Adrenal gland (tissue), 5 donors: Measurements from ENCODE around the gene KRTAP12-3.
"Not testable (repeated sequence)": the region's sequence is repeated elsewhere in the genome, so short reads cannot be mapped to it uniquely, and the experiment has no call there.

Experiments used
- POLR2A ChIP-seq, 2 donors: fragments of 450-650 bp; IDR thresholded peaks; one replicate each; pipeline ENCODE4 v1.6.1; 2017; ENCODE audit warnings: antibody characterized with exemption in 2 of 2, mild to moderate bottlenecking in 2 of 2, moderate library complexity in 1 of 2
- TF ChIP-seq, protein P1 (sequence below), 6 experiments: fragments of 450-650 bp in 4 of 6; fragments of 200-600 bp in 2 of 6; sonication (generic) in 1 of 6; IDR thresholded peaks; 1 replicate in 5 of 6; 2 replicates in 1 of 6; pipeline versions ENCODE4 v1.5.1 to v1.8.0; 2016 to 2021; ENCODE audit warnings: antibody characterized with exemption in 6 of 6, mild to moderate bottlenecking in 2 of 6, moderate library complexity in 1 of 6
- donor health status: DM: no; HTN: no; CAD: no.

DNA sequence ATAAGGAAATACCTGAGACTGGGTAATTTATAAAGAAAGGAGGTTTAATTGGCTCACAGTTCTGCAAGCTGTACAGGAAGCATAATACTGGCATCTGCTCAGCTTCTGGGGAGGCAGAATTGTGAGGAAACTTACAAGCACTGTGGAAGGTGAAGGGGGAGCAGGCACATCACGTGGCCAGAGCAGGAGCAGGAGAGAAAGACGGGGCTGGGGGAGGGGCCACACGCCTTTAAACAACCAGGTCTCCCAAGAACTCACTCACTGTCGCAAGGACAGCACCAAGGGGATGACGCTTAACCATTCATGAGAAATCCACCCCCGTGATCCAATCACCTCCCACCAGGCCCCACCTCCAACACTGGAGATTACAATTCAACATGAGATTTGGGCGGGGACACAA, 3.8 kb downstream of the KRTAP12-3 start:
- TF ChIP-seq, protein P1, sequence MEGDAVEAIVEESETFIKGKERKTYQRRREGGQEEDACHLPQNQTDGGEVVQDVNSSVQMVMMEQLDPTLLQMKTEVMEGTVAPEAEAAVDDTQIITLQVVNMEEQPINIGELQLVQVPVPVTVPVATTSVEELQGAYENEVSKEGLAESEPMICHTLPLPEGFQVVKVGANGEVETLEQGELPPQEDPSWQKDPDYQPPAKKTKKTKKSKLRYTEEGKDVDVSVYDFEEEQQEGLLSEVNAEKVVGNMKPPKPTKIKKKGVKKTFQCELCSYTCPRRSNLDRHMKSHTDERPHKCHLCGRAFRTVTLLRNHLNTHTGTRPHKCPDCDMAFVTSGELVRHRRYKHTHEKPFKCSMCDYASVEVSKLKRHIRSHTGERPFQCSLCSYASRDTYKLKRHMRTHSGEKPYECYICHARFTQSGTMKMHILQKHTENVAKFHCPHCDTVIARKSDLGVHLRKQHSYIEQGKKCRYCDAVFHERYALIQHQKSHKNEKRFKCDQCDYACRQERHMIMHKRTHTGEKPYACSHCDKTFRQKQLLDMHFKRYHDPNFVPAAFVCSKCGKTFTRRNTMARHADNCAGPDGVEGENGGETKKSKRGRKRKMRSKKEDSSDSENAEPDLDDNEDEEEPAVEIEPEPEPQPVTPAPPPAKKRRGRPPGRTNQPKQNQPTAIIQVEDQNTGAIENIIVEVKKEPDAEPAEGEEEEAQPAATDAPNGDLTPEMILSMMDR (IDR thresholded peaks at IDR 0.05), result not testable (repeated sequence)
- not testable (repeated sequence) for TF ChIP-seq POLR2A (IDR thresholded peaks at IDR 0.05)
